HepG2 (cell line): ENCODE measurements around the gene SYP. TPM values are rescaled to one million over a fixed set of nuclear protein-coding genes. Genes with fewer than 3 reads are reported as not detected.

Experiments
- ATAC-seq: fragments of 200-7000 bp; cut with Tn5 transposase; 3 replicates; pipeline ENCODE4 v1.9.1; 2020; ENCODE audit warnings: mild to moderate bottlenecking, moderate library complexity
- BruUV-seq: library from RNA; stranded (reverse); fragments of 400-500 nt; replicated peaks from 2 replicates; lab custom pipeline; 2021; lab: Mats Ljungman, UMichigan
- CTCF ChIA-PET: fragments of 300-600 bp; formaldehyde crosslinking; extraction: SDS; loops from one replicate; lab custom pipeline; 2021; ENCODE audit warnings: low total read pairs, inconsistent platforms, low intra/inter-chr PET ratio; lab: Yijun Ruan, JAX
- POLR2A ChIA-PET: fragments of 350-600 bp; sonication (Branson Sonifier 250); formaldehyde crosslinking; loops from one replicate; lab custom pipeline; 2020; ENCODE audit warnings: antibody characterized with exemption, inconsistent platforms; lab: Yijun Ruan, JAX
- DNase-seq: peaks from one replicate; pipeline ENCODE4 v3.0.0-alpha.2; 2015; ENCODE audit warnings: low spot score
- FAIRE-seq: peaks from 3 replicates; lab custom pipeline; 2011; peaks lifted over from hg19 to GRCh38; lab: Jason Lieb, UNC
- H2AFZ ChIP-seq: one replicate; pipeline ENCODE4 v1.6.1; 2011; ENCODE audit warnings: low read length, inconsistent platforms
- H3K27ac ChIP-seq: fragments of 300-600 bp; 3 replicates; pipeline ENCODE4 v1.8.0; 2011; ENCODE audit warnings: mixed run types, mild to moderate bottlenecking, mixed read lengths, low read length, inconsistent platforms; ENCODE audit not compliant: insufficient read depth; ENCODE audit errors: extremely low read length
- H3K27me3 ChIP-seq, 2 experiments: fragments of 200-600 bp in 1 of 2; 2 replicates in 1 of 2; 3 replicates in 1 of 2; pipeline versions ENCODE4 v1.6.0 to v1.8.0; 2011; ENCODE audit warnings: low read length in 2 of 2, mild to moderate bottlenecking in 2 of 2, moderate library complexity in 2 of 2, inconsistent platforms in 1 of 2; ENCODE audit not compliant: insufficient read depth in 2 of 2, control insufficient read depth in 1 of 2
- H3K36me3 ChIP-seq, 2 experiments: fragments of 200-600 bp in 1 of 2; replicated peaks in 1 of 2; 2 replicates in 1 of 2; 3 replicates in 1 of 2; pipeline versions ENCODE4 v1.5.1 to v1.8.0; 2011; ENCODE audit warnings: low read length in 2 of 2, inconsistent platforms in 1 of 2; ENCODE audit not compliant: insufficient read depth in 2 of 2, control insufficient read depth in 1 of 2
- H3K4me1 ChIP-seq: 2 replicates; pipeline ENCODE4 v1.5.1; 2012; ENCODE audit warnings: low read length, inconsistent platforms; ENCODE audit not compliant: insufficient read depth
- H3K4me2 ChIP-seq: 2 replicates; pipeline ENCODE4 v1.6.0; 2011; ENCODE audit warnings: low read depth, low read length, inconsistent platforms
- H3K4me3 ChIP-seq, 3 experiments: fragments of 200-600 bp in 1 of 3; sonication (generic), shearing (Covaris generic) in 1 of 3; replicated peaks in 1 of 3; 2 replicates each; pipeline ENCODE4 v1.5.1; 2011 to 2016; ENCODE audit warnings: low read length in 3 of 3, inconsistent platforms in 2 of 3, low read depth in 2 of 3, mild to moderate bottlenecking in 2 of 3, control low read depth in 1 of 3, mixed read lengths in 1 of 3; ENCODE audit not compliant: insufficient read depth in 1 of 3
- H3K79me2 ChIP-seq: one replicate; pipeline ENCODE4 v1.6.1; 2011; ENCODE audit warnings: low read length, inconsistent platforms; ENCODE audit not compliant: insufficient read depth
- H3K9ac ChIP-seq: 2 replicates; pipeline ENCODE4 v1.6.0; 2011; ENCODE audit warnings: mild to moderate bottlenecking, low read depth, low read length, inconsistent platforms; ENCODE audit not compliant: insufficient read depth
- H3K9me3 ChIP-seq: 2 replicates; pipeline ENCODE4 v1.5.1; 2012; ENCODE audit warnings: mild to moderate bottlenecking, low read length
- H4K20me1 ChIP-seq: 2 replicates; pipeline ENCODE4 v1.6.0; 2011; ENCODE audit warnings: inconsistent platforms, mild to moderate bottlenecking, low read length, moderate library complexity; ENCODE audit not compliant: insufficient read depth
- CBX1 ChIP-seq: IDR thresholded peaks from one replicate; pipeline ENCODE4 v1.6.1; 2016; ENCODE audit warnings: antibody characterized with exemption, low read depth
- CBX5 ChIP-seq: sonication (generic); formaldehyde crosslinking; IDR thresholded peaks from 2 replicates; pipeline ENCODE4 v1.4.0; 2020; ENCODE audit warnings: missing genetic modification reagents, borderline replicate concordance
- HNRNPK ChIP-seq: fragments of 200-400 bp; formaldehyde crosslinking; IDR thresholded peaks from 2 replicates; pipeline ENCODE4 v1.6.1; 2018; ENCODE audit warnings: low read length, low read depth, moderate library complexity, mild to moderate bottlenecking; ENCODE audit not compliant: poor library complexity, severe bottlenecking
- LCORL ChIP-seq, 2 experiments: fragments of 450-650 bp in 1 of 2; sonication (generic) in 1 of 2; formaldehyde crosslinking in 1 of 2; IDR thresholded peaks; 2 replicates each; pipeline versions ENCODE4 v1.5.0 to v1.6.1; 2017 to 2020; ENCODE audit warnings: antibody characterized with exemption in 1 of 2, missing genetic modification reagents in 1 of 2
- MLLT10 ChIP-seq: sonication (generic); formaldehyde crosslinking; IDR thresholded peaks from 2 replicates; pipeline ENCODE4 v1.4.0; 2020; ENCODE audit warnings: missing genetic modification reagents
- REPIN1 ChIP-seq: sonication (generic); formaldehyde crosslinking; IDR thresholded peaks from 2 replicates; pipeline ENCODE4 v1.8.0; 2022; ENCODE audit warnings: missing genetic modification reagents, low read depth, mild to moderate bottlenecking, borderline replicate concordance
- SKI ChIP-seq: fragments of 450-650 bp; IDR thresholded peaks from one replicate; pipeline ENCODE4 v1.6.1; 2018; ENCODE audit warnings: mild to moderate bottlenecking; ENCODE audit not compliant: partially characterized antibody
- TAF1 ChIP-seq: sonication (generic); formaldehyde crosslinking; IDR thresholded peaks from 2 replicates; pipeline ENCODE4 v1.4.0; 2020; ENCODE audit warnings: missing genetic modification reagents
- ZFP36L2 ChIP-seq: sonication (generic); formaldehyde crosslinking; IDR thresholded peaks from 2 replicates; pipeline ENCODE4 v1.4.0; 2020; ENCODE audit warnings: missing genetic modification reagents
- ZFP62 ChIP-seq: sonication (generic); formaldehyde crosslinking; IDR thresholded peaks from 2 replicates; pipeline ENCODE4 v1.4.0; 2020; ENCODE audit warnings: missing genetic modification reagents
- ZNF260 ChIP-seq: sonication (generic); formaldehyde crosslinking; IDR thresholded peaks from 2 replicates; pipeline ENCODE4 v1.4.0; 2020; ENCODE audit warnings: missing genetic modification reagents, low read depth, mild to moderate bottlenecking, borderline replicate concordance
- ZNF431 ChIP-seq: sonication (generic); formaldehyde crosslinking; IDR thresholded peaks from 2 replicates; pipeline ENCODE4 v1.9.0; 2022; ENCODE audit warnings: missing genetic modification reagents, low read depth, mild to moderate bottlenecking, borderline replicate concordance
- ZNF446 ChIP-seq: sonication (generic); formaldehyde crosslinking; IDR thresholded peaks from 2 replicates; pipeline ENCODE4 v1.5.0; 2020; ENCODE audit warnings: mild to moderate bottlenecking, missing genetic modification reagents
- ZNF513 ChIP-seq: sonication (generic); formaldehyde crosslinking; conservative IDR thresholded peaks from 2 replicates; pipeline ENCODE4 v1.5.0; 2020; ENCODE audit warnings: missing genetic modification reagents
- ZNF615 ChIP-seq: sonication (generic); formaldehyde crosslinking; IDR thresholded peaks from 2 replicates; pipeline ENCODE4 v1.5.0; 2020; ENCODE audit warnings: mild to moderate bottlenecking, missing genetic modification reagents, borderline replicate concordance
- ZNF737 ChIP-seq: sonication (generic); formaldehyde crosslinking; IDR thresholded peaks from 2 replicates; pipeline ENCODE4 v1.5.0; 2020; ENCODE audit warnings: missing genetic modification reagents, mild to moderate bottlenecking, borderline replicate concordance
- ZSCAN31 ChIP-seq: sonication (generic); formaldehyde crosslinking; IDR thresholded peaks from 2 replicates; pipeline ENCODE4 v1.5.0; 2020; ENCODE audit warnings: low read depth, mild to moderate bottlenecking, missing genetic modification reagents
- WGBS: methylation state at CpG from one replicate; pipeline ENCODE4 v1.1.6; 2017; ENCODE audit warnings: low lambda C conversion rate; 5-methylcytosine and 5-hydroxymethylcytosine counted together
- in situ Hi-C: cut with HindIII; loops from 2 replicates; pipeline ENCODE4 v1.10.0; 2017; ENCODE audit warnings: low pct_unique_long_range_greater_than_20kb; ENCODE audit not compliant: extremely low pct_ligation_motif_present
- intact Hi-C: fragments of 100-400 bp; cut with micrococcal nuclease; formaldehyde crosslinking; loops from one replicate; pipeline ENCODE4 v1.10.0; 2022; ENCODE audit not compliant: unreplicated experiment
- polyA plus RNA-seq, 8 experiments: library from polyadenylated mRNA; depleted of rRNA in 3 of 8; stranded (reverse) in 7 of 8; unstranded in 1 of 8; fragments of >200 nt; fragmentation: Illumina TruSeq in 4 of 8; extraction: Trizol in 4 of 8; gene quantifications; 2 replicates each; pipeline versions ENCODE4 v1.2.1 to v1.2.3, GENCODE V29; 2011 to 2016; ENCODE audit warnings: low read depth in 4 of 8, missing spikeins in 1 of 8, mixed read lengths in 1 of 8; ENCODE audit not compliant: insufficient read depth in 1 of 8
- total RNA-seq, 5 experiments: library from RNA; depleted of rRNA; stranded (reverse); fragments of >200 nt; fragmentation: Illumina TruSeq; extraction: Trizol; gene quantifications; 2 replicates each; pipeline ENCODE4 v1.2.3, GENCODE V29; 2016; ENCODE audit warnings: low read depth in 1 of 5

SYP gene
- total and polyA plus RNA-seq, 2 of the 13 experiments (the other 11 are each of a cell fraction or from before 2014, with no cell fraction given), result 2.0 to 2.5 TPM

DNA sequence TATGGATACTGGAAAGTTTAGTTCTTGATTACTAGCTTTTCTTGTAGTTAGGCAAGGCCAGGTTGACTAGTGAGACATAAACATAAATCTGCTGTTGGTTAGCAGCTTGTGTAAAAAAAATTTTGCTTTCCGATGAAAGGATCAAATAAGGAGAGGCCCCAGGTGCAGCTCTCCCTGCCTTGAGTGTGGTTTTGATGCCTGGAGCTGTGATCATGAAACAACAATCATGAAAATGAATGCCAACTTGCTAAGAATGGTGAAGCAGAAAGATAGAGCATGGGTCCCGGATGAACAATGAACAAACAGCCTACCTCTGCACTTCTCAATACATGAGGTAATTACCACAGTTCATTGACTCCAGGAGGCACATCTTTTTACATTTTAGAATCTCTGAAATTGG is 14.4 kb upstream of the SYP start:
- H2AFZ ChIP-seq, result no peak overlapping the region
- DNase-seq, result no peak
- CTCF ChIA-PET, result no interaction called here

More for the DNA sequence above, 14.4 kb upstream of the SYP start:
- H3K27ac ChIP-seq, result no peak overlapping the region
- intact Hi-C loops, result no loop called here
- no peak for TF ChIP-seq CBX1
- no peak for TF ChIP-seq ZFP36L2 (CRISPR knock-in tag)
- TF ChIP-seq ZNF260 (CRISPR knock-in tag), result no peak
- no peak for TF ChIP-seq ZSCAN31 (CRISPR knock-in tag)
- TF ChIP-seq HNRNPK, result no peak
- no peak for TF ChIP-seq SKI
- TF ChIP-seq ZNF446 (CRISPR knock-in tag), result no peak
- no peak for TF ChIP-seq ZFP62 (CRISPR knock-in tag)
- no peak for TF ChIP-seq ZNF737 (CRISPR knock-in tag)
- no peak for TF ChIP-seq CBX5 (CRISPR knock-in tag)
- TF ChIP-seq LCORL (IDR thresholded peaks at IDR 0.05), result no peak
- no peak for TF ChIP-seq LCORL (CRISPR knock-in tag; IDR thresholded peaks at IDR 0.05)
- TF ChIP-seq MLLT10, result no peak
- TF ChIP-seq TAF1 (CRISPR knock-in tag), result no peak
- no peak for TF ChIP-seq ZNF513 (CRISPR knock-in tag)
- TF ChIP-seq ZNF431 (CRISPR knock-in tag), result no peak
- TF ChIP-seq REPIN1, result no peak
- TF ChIP-seq ZNF615 (CRISPR knock-in tag), result no peak
- FAIRE-seq (no peak), ATAC-seq (no peak)
- H3K9ac ChIP-seq, result no peak overlapping the region
- no peaks in the 10 kb centered on the region for H3K4me1 ChIP-seq
- no peaks in the 10 kb centered on the region for H4K20me1 ChIP-seq
- H3K9me3 ChIP-seq, result no peaks in the 10 kb centered on the region
- no peak overlapping the region for H3K4me3 ChIP-seq
- in situ Hi-C loops, result no loop called here
- H3K79me2 ChIP-seq, result no peaks in the 10 kb centered on the region
- H3K36me3 ChIP-seq, result no peaks in the 10 kb centered on the region
- H3K27me3 ChIP-seq, result no peaks in the 10 kb centered on the region
- no TSS peak for BruUV-seq
- WGBS, result 0% methylated on average over 2 of the region's 2 CpGs
- POLR2A ChIA-PET, result no interaction called here
- no peak overlapping the region for H3K4me2 ChIP-seq
